Measurements from ENCODE around the gene AIFM1.

DNA sequence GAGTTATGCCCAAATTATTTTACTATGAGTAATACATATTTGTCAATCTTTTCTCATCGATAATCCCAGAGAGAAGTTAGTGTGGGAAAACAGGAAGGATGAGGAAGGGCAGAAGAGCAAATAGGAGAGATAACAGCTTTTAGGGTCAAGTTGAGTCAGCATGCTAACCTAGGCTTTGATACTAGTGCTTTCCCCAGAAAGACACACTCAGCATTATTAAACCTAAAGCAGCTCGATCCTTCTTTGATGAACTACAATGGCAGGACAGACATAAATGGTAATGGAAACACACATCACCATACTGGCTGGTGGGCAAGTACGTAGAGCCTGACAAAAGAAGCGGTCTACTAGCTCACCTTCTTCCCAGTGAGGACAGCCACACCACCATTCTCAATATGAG, 20.5 kb downstream of the AIFM1 start:
- TF ChIP-seq CTCF (conservative IDR thresholded peaks at IDR 0.05; ENCODE audit: low read length), result no peak
- no peak for TF ChIP-seq EZH2phosphoT487 (IDR thresholded peaks at IDR 0.05; ENCODE audit: borderline replicate concordance)
